Breast epithelium (tissue), 4 donors: Measurements from ENCODE around the gene RNF141. TPM values are rescaled to one million over a fixed set of nuclear protein-coding genes. Genes with fewer than 3 reads are reported as not detected.

Experiments used
- DNase-seq, 2 donors: peaks; one replicate each; pipeline ENCODE4 v3.0.0-alpha.2; 2019; ENCODE audit warnings: low spot score in 2 of 2
- H3K27ac ChIP-seq, 2 donors: fragments of 200-600 bp; sonication (generic) in 1 of 2; one replicate each; pipeline ENCODE4 v1.5.1; 2016 to 2019; ENCODE audit warnings: mild to moderate bottlenecking in 1 of 2
- H3K27me3 ChIP-seq, 2 donors: fragments of 200-600 bp; sonication (generic) in 1 of 2; one replicate each; pipeline versions ENCODE4 v1.5.1 to v1.6.0; 2017 to 2019; ENCODE audit warnings: control low read depth in 1 of 2, mild to moderate bottlenecking in 1 of 2
- H3K36me3 ChIP-seq: fragments of 200-600 bp; one replicate; pipeline ENCODE4 v1.5.1; 2019
- H3K4me1 ChIP-seq, 2 donors: fragments of 200-600 bp; sonication (generic); one replicate each; pipeline ENCODE4 v1.5.1; 2016 to 2019; ENCODE audit warnings: control low read depth in 1 of 2
- H3K4me3 ChIP-seq, 3 donors: fragments of 200-600 bp; sonication (generic); 1 replicate in 2 of 3; 2 replicates in 1 of 3; pipeline ENCODE4 v1.5.1; 2016 to 2019; ENCODE audit warnings: mild to moderate bottlenecking in 3 of 3, moderate library complexity in 2 of 3
- H3K9me3 ChIP-seq, 2 donors: fragments of 200-600 bp; sonication (generic) in 1 of 2; one replicate each; pipeline ENCODE4 v1.5.1; 2016 to 2019; ENCODE audit warnings: control low read depth in 1 of 2
- CTCF ChIP-seq, 3 donors: fragments of 450-650 bp; IDR thresholded peaks; one replicate each; pipeline ENCODE4 v1.5.1; 2016 to 2017; ENCODE audit warnings: antibody characterized with exemption in 3 of 3, mild to moderate bottlenecking in 3 of 3, moderate library complexity in 3 of 3
- POLR2A ChIP-seq: fragments of 450-650 bp; IDR thresholded peaks from one replicate; pipeline ENCODE4 v1.6.1; 2016; ENCODE audit warnings: antibody characterized with exemption, mild to moderate bottlenecking, moderate library complexity
- POLR2AphosphoS5 ChIP-seq, 3 donors: sonication (generic); formaldehyde crosslinking; IDR thresholded peaks; one replicate each; pipeline ENCODE4 v1.6.1; 2017; ENCODE audit warnings: antibody characterized with exemption in 3 of 3
- intact Hi-C: fragments of 100-400 bp; cut with DNase I; formaldehyde crosslinking; loops from one replicate; pipeline ENCODE4 v1.15.1; 2023; ENCODE audit warnings: low total_unique reads
- total RNA-seq, 3 donors: library from RNA; depleted of rRNA; stranded (reverse); fragments of >200 nt; gene quantifications; one replicate each; pipeline ENCODE4 v1.1.0, GENCODE V29; 2016

Gene RNF141
- total RNA-seq, 3 donors from 2014 or later = 31.1 to 54.1 (median 45.8) TPM

- Histone ChIP-seq H3K4me1 (no peaks in the 10 kb centered on the region), H3K9me3 (no peaks in the 10 kb centered on the region), H3K27me3 (no peaks in the 10 kb centered on the region), H3K4me3 (no peak overlapping the region), H3K27ac (no peak overlapping the region), H3K36me3 (no peaks in the 10 kb centered on the region)
- no peak for DNase-seq
- TF ChIP-seq POLR2A = no peak
- TF ChIP-seq POLR2AphosphoS5 (IDR thresholded peaks at IDR 0.05) = no peak
- no peak for TF ChIP-seq CTCF (IDR thresholded peaks at IDR 0.05)
- intact Hi-C loops = no loop called here
These were observed 34.5 kb upstream of the RNF141 start for GRCh38 chr11:10575346-10576034.

GRCh38 chr11:10573556-10573955 lies 32.6 kb upstream of the RNF141 start:
- Histone ChIP-seq H3K27me3 (no peaks in the 10 kb centered on the region), H3K27ac (peak overlapping the region in 1 of 2 donors; percentile 21), H3K36me3 (no peaks in the 10 kb centered on the region), H3K4me1 (no peaks in the 10 kb centered on the region), H3K9me3 (no peaks in the 10 kb centered on the region), H3K4me3 (no peak overlapping the region)
- intact Hi-C loops = no loop called here
- no peak for DNase-seq
- TF ChIP-seq POLR2AphosphoS5 (IDR thresholded peaks at IDR 0.05) (no peak), POLR2A (no peak), CTCF (IDR thresholded peaks at IDR 0.05) (no peak)

GRCh38 chr11:10573028-10573427 lies 32.0 kb upstream of the RNF141 start:
- Histone ChIP-seq H3K36me3 (no peaks in the 10 kb centered on the region), H3K9me3 (no peaks in the 10 kb centered on the region), H3K27me3 (no peaks in the 10 kb centered on the region), H3K4me1 (no peaks in the 10 kb centered on the region), H3K27ac (no peak overlapping the region), H3K4me3 (no peak overlapping the region)
- TF ChIP-seq CTCF (IDR thresholded peaks at IDR 0.05) (no peak), POLR2A (no peak), POLR2AphosphoS5 (IDR thresholded peaks at IDR 0.05) (no peak)
- intact Hi-C loops = no loop called here
- DNase-seq = no peak

GRCh38 chr11:10572533-10572932 lies 31.5 kb upstream of the RNF141 start:
- intact Hi-C loops = no loop called here
- Histone ChIP-seq H3K4me1 (no peaks in the 10 kb centered on the region), H3K36me3 (no peaks in the 10 kb centered on the region), H3K27me3 (no peaks in the 10 kb centered on the region), H3K4me3 (no peak overlapping the region), H3K9me3 (no peaks in the 10 kb centered on the region), H3K27ac (no peak overlapping the region)
- no peak for DNase-seq
- no peak for TF ChIP-seq POLR2AphosphoS5 (IDR thresholded peaks at IDR 0.05)
- no peak for TF ChIP-seq CTCF (IDR thresholded peaks at IDR 0.05)
- no peak for TF ChIP-seq POLR2A

GRCh38 chr11:10568486-10568941 lies 27.5 kb upstream of the RNF141 start, which contains the start of gene LYVE1:
Gene LYVE1, minus strand, starts transcription at chr11:10568665. Its CDS starts 133 bp downstream, at chr11:10568532.
- Histone ChIP-seq H3K9me3 (no peaks in the 10 kb centered on the region), H3K4me3 (peak within 1 kb of the TSS in 2 of 3 donors; percentile 6 to 33), H3K36me3 (no peaks in the 10 kb centered on the region), H3K4me1 (no peaks in the 10 kb centered on the region), H3K27ac (peak within 1 kb of the TSS in 1 of 2 donors; percentile 2), H3K27me3 (no peaks in the 10 kb centered on the region)
- DNase-seq = no peak
- intact Hi-C loops = no loop called here
- TF ChIP-seq CTCF (IDR thresholded peaks at IDR 0.05) (no peak), POLR2A (no peak), POLR2AphosphoS5 (IDR thresholded peaks at IDR 0.05) (peak in 1 of 3 donors; percentile 31)
